ENCODE measurements around the gene ARHGEF16. TPM values are rescaled to one million over a fixed set of nuclear protein-coding genes. Genes with fewer than 3 reads are reported as not detected.

ARHGEF16 gene
- total RNA-seq, 2 experiments from 2014 or later, result 0.21 TPM; not detected in 1

- ChIA-PET CTCF (interaction anchor here (3.6 kb wide), 1 partner anchor 21 kb away, joined by 14 read pairs; no protein-coding TSS in a partner anchor), POLR2A (no interaction called here)
Measured at GRCh38 chr1:3474421-3474820, 20.0 kb downstream of the ARHGEF16 start.

GRCh38 chr1:3475839-3476573 lies 21.5 kb downstream of the ARHGEF16 start:
- ChIA-PET CTCF (no interaction called here), POLR2A (no interaction called here)

GRCh38 chr1:3476666-3477065 lies 22.2 kb downstream of the ARHGEF16 start:
- POLR2A ChIA-PET, result no interaction called here

GRCh38 chr1:3477241-3477995 lies 23.0 kb downstream of the ARHGEF16 start:
- CTCF ChIA-PET, result interaction anchor here (1.0 kb wide), 1 partner anchor 24 kb away, joined by 3 read pairs; no protein-coding TSS in a partner anchor
- POLR2A ChIA-PET, result no interaction called here

More at GRCh38 chr1:3476666-3477065, 22.2 kb downstream of the ARHGEF16 start:
- CTCF ChIA-PET, result no interaction called here

GRCh38 chr1:3478187-3478586 lies 23.7 kb downstream of the ARHGEF16 start:
- ChIA-PET POLR2A (no interaction called here), CTCF (interaction anchor here (1.0 kb wide), 1 partner anchor 25 kb away, joined by 3 read pairs; no protein-coding TSS in a partner anchor)

- ChIA-PET POLR2A (no interaction called here), CTCF (interaction anchor here (3.8 kb wide), 1 partner anchor 26 kb away, joined by 13 read pairs; the partner anchor contains the start of gene ARHGEF16)
Measured at GRCh38 chr1:3479511-3480368, 25.3 kb downstream of the ARHGEF16 start.

GRCh38 chr1:3480369-3480719 lies 25.9 kb downstream of the ARHGEF16 start:
- ChIA-PET CTCF (interaction anchor here (3.8 kb wide), 1 partner anchor 27 kb away, joined by 13 read pairs; the partner anchor contains the start of gene ARHGEF16), POLR2A (no interaction called here)

- POLR2A ChIA-PET, result no interaction called here
- CTCF ChIA-PET, result interaction anchor here (0.6 to 3.8 kb wide), 2 partner anchors 28 to 138 kb away, joined by 4 to 13 read pairs; partner anchors contain the start of gene ARHGEF16
Measured at GRCh38 chr1:3481046-3481445, 26.6 kb downstream of the ARHGEF16 start.

- ChIA-PET CTCF (interaction anchor here (0.6 to 3.8 kb wide), 4 partner anchors 9 to 137 kb away, joined by 3 to 13 read pairs (median 4); partner anchors contain the start of gene ARHGEF16), POLR2A (no interaction called here)
Measured at GRCh38 chr1:3481836-3482375, 27.4 kb downstream of the ARHGEF16 start.

GRCh38 chr1:3482378-3482849 lies 27.9 kb downstream of the ARHGEF16 start:
- ChIA-PET CTCF (interaction anchor here (0.9 to 3.8 kb wide), 3 partner anchors 8 to 29 kb away, joined by 3 to 13 read pairs (median 3); partner anchors contain the start of gene ARHGEF16), POLR2A (no interaction called here)

GRCh38 chr1:3483380-3483779 lies 28.9 kb downstream of the ARHGEF16 start:
- POLR2A ChIA-PET, result no interaction called here
- CTCF ChIA-PET, result interaction anchor here (0.6 to 3.8 kb wide), 2 partner anchors 30 to 1920 kb away, joined by 3 to 13 read pairs; partner anchors contain the start of gene ARHGEF16

GRCh38 chr1:3483801-3484444 lies 29.5 kb downstream of the ARHGEF16 start:
- CTCF ChIA-PET, result interaction anchor here (1.9 kb wide), 1 partner anchor 31 kb away, joined by 12 read pairs; no protein-coding TSS in a partner anchor
- POLR2A ChIA-PET, result no interaction called here

GRCh38 chr1:3485016-3485415 lies 30.6 kb downstream of the ARHGEF16 start:
- ChIA-PET CTCF (interaction anchor here (1.9 kb wide), 1 partner anchor 32 kb away, joined by 12 read pairs; no protein-coding TSS in a partner anchor), POLR2A (no interaction called here)

GRCh38 chr1:3488432-3488831 lies 34.0 kb downstream of the ARHGEF16 start:
- POLR2A ChIA-PET, result no interaction called here
- CTCF ChIA-PET, result interaction anchor here (1.1 to 1.8 kb wide), 3 partner anchors 35 to 132 kb away, joined by 3 to 5 read pairs (median 4); no protein-coding TSS in a partner anchor

- ChIA-PET CTCF (interaction anchor here (0.7 to 2.3 kb wide), 11 partner anchors 8 to 139 kb away, joined by 3 to 15 read pairs (median 4); no protein-coding TSS in a partner anchor), POLR2A (no interaction called here)
Measured at GRCh38 chr1:3490046-3490745, 35.7 kb downstream of the ARHGEF16 start.

- ChIA-PET POLR2A (interaction anchor here (0.5 kb wide), 1 partner anchor 391 kb away, joined by 3 read pairs; no protein-coding TSS in a partner anchor), CTCF (interaction anchor here (0.6 to 2.3 kb wide), 17 partner anchors 9 to 302 kb away, joined by 3 to 15 read pairs (median 3); no protein-coding TSS in a partner anchor)
Measured at GRCh38 chr1:3491291-3492246, 37.1 kb downstream of the ARHGEF16 start.
